ENCODE results near the gene KCNMA1.

DNA sequence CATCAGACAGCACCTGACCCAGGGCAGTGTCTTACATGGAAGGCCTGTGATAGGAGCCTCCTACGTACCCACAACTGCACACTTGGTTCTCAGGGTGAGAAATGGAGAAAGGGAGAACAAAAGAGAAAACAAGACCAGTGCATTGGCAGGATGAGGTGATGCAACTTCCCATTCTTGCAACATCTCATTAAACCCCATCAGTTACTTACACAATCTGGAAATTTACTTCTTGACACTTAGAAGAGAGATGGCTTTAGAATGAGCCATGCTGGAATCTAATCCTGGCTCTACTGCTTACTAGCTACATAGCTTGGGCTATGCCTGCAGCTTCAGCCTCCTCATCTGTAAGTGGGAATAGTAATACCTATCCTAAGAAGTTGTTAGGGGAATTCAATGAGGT lies 391.7 kb downstream of the KCNMA1 start:
- TF ChIP-seq CTCF (IDR thresholded peaks at IDR 0.05) (no peak), ZFX (IDR thresholded peaks at IDR 0.05; ENCODE audit: borderline replicate concordance) (no peak)

Measured in 22Rv1 (cell line).